ENCODE results near the gene BDH1. TPM values are rescaled to one million over a fixed set of nuclear protein-coding genes. Genes with fewer than 3 reads are reported as not detected.
A peak's percentile ranks its signal among the peaks of the same experiment; 100 is the strongest.

BDH1 gene
- total and polyA plus RNA-seq, 2 of the 13 experiments (the other 11 are each of a cell fraction or from before 2014, with no cell fraction given): 21.2 to 71.9 TPM

- Histone ChIP-seq H3K27ac (ENCODE audit: extremely low read length, insufficient read depth, low read length) (peak overlapping the region; percentile 21), H3K9me3 (ENCODE audit: low read length) (no peaks in the 10 kb centered on the region), H4K20me1 (ENCODE audit: insufficient read depth, low read length) (no peaks in the 10 kb centered on the region), H3K9ac (ENCODE audit: insufficient read depth, low read depth, low read length) (no peak overlapping the region), H3K4me2 (ENCODE audit: low read depth, low read length) (no peak overlapping the region), H3K27me3 (ENCODE audit: control insufficient read depth in 1 of 2, insufficient read depth in 2 of 2, low read length in 2 of 2) (no peaks in the 10 kb centered on the region), H3K4me1 (ENCODE audit: insufficient read depth, low read length) (peaks cover 90% of the 10 kb centered on the region), H3K36me3 (replicated peaks in 1 of 2; ENCODE audit: control insufficient read depth in 1 of 2, insufficient read depth in 2 of 2, low read length in 2 of 2) (no peaks in the 10 kb centered on the region), H3K79me2 (ENCODE audit: insufficient read depth, low read length) (no peaks in the 10 kb centered on the region), H2AFZ (ENCODE audit: low read length) (no peak overlapping the region), H3K4me3 (replicated peaks in 1 of 3; ENCODE audit: insufficient read depth in 1 of 3, low read depth in 2 of 3, low read length in 3 of 3) (no peak overlapping the region)
- FAIRE-seq: no peak
- BruUV-seq (replicated peaks): no TSS peak
- no peak for DNase-seq (ENCODE audit: low spot score)
- no peak for ATAC-seq
- 93% methylated on average over 12 of the region's 12 CpGs for WGBS (ENCODE audit: low lambda C conversion rate)
- intact Hi-C loops (cut with micrococcal nuclease; ENCODE audit: unreplicated experiment) (no loop called here), in situ Hi-C loops (cut with HindIII; ENCODE audit: extremely low pct_ligation_motif_present, low pct_unique_long_range_greater_than_20kb) (no loop called here)
- CTCF ChIA-PET (ENCODE audit: low intra/inter-chr PET ratio, low total read pairs): no interaction called here
- POLR2A ChIA-PET: no interaction called here
- no peak for TF ChIP-seq FUBP1 (CRISPR knock-in tag; IDR thresholded peaks at IDR 0.05; ENCODE audit: borderline replicate concordance)
- no peak for TF ChIP-seq NBN (conservative IDR thresholded peaks at IDR 0.05)
- TF ChIP-seq ZNF562 (CRISPR knock-in tag; IDR thresholded peaks at IDR 0.05; ENCODE audit: borderline replicate concordance): no peak
- no peak for TF ChIP-seq ZIK1 (CRISPR knock-in tag; IDR thresholded peaks at IDR 0.05; ENCODE audit: borderline replicate concordance, low read depth)
- TF ChIP-seq ZNF687 (CRISPR knock-in tag; IDR thresholded peaks at IDR 0.05): 0 out of 2 replicates have a peak, but pooled peaks have one; percentile 9
These were observed 39.9 kb upstream of the BDH1 start for GRCh38 chr3:197595470-197596185.
